Pons (tissue), 1 donor: ENCODE measurements around the gene MYO1H.
A peak's percentile ranks its signal among the peaks of the same experiment; 100 is the strongest.

Experiments
- DNase-seq: peaks from one replicate; pipeline ENCODE4 v3.0.0-alpha.2; 2016; ENCODE audit warnings: low spot score

MYO1H gene

GRCh38 chr12:109449845-109450532, 102.3 kb downstream of the MYO1H start:
- DNase-seq: no peak

- no peak for DNase-seq
Measured at GRCh38 chr12:109450980-109451379, 103.3 kb downstream of the MYO1H start.

- no peak for DNase-seq
Measured at GRCh38 chr12:109451400-109451799, 103.7 kb downstream of the MYO1H start.

- DNase-seq: peak; percentile 34
Measured at GRCh38 chr12:109452489-109452888, 104.8 kb downstream of the MYO1H start.

GRCh38 chr12:109455706-109456105, 108.0 kb downstream of the MYO1H start:
- DNase-seq: no peak

- peak; percentile 22 for DNase-seq
Measured at GRCh38 chr12:109458086-109458485, 110.4 kb downstream of the MYO1H start.

- peak; percentile 76 for DNase-seq
Measured at GRCh38 chr12:109458771-109459208, 111.1 kb downstream of the MYO1H start.

- DNase-seq: no peak
Measured at GRCh38 chr12:109459247-109459646, 111.5 kb downstream of the MYO1H start.

GRCh38 chr12:109460538-109460937, 112.8 kb downstream of the MYO1H start:
- DNase-seq: no peak

- peak; percentile 74 for DNase-seq
Measured at GRCh38 chr12:109461049-109461845, 113.5 kb downstream of the MYO1H start.

- peak; percentile 86 for DNase-seq
Measured at GRCh38 chr12:109461846-109462756, 114.4 kb downstream of the MYO1H start.

GRCh38 chr12:109462868-109463692, 115.4 kb downstream of the MYO1H start:
- DNase-seq: peak; percentile 54

- no peak for DNase-seq
Measured at GRCh38 chr12:109463756-109464155, 116.1 kb downstream of the MYO1H start.

- DNase-seq: no peak
Measured at GRCh38 chr12:109464642-109465351, 117.1 kb downstream of the MYO1H start.

GRCh38 chr12:109466305-109466704, 118.6 kb downstream of the MYO1H start:
- DNase-seq: no peak

- peak; percentile 68 for DNase-seq
Measured at GRCh38 chr12:109466821-109467220, 119.1 kb downstream of the MYO1H start.

- no peak for DNase-seq
Measured at GRCh38 chr12:109467978-109468676, 120.4 kb downstream of the MYO1H start.

- DNase-seq: no peak
Measured at GRCh38 chr12:109469517-109469916, 121.8 kb downstream of the MYO1H start.

- no peak for DNase-seq
Measured at GRCh38 chr12:109473006-109473405, 125.3 kb downstream of the MYO1H start.
